Epithelial cell of proximal tubule (primary cell): ENCODE results near the gene MAB21L2. TPM values are rescaled to one million over a fixed set of nuclear protein-coding genes. Genes with fewer than 3 reads are reported as not detected.

Experiments used
- DNase-seq: peaks from one replicate; pipeline ENCODE4 v3.0.0-alpha.2; 2011; ENCODE audit warnings: low read depth
- H3K4me3 ChIP-seq: 2 replicates; pipeline ENCODE4 v1.5.1; 2011; ENCODE audit warnings: low read depth, mild to moderate bottlenecking, low read length
- total RNA-seq: library from RNA; depleted of rRNA; stranded (reverse); fragments of >200 nt; gene quantifications from 2 replicates; pipeline ENCODE4 v1.2.3, GENCODE V29; 2015
- TF ChIP-seq, protein P1 (sequence below): conservative IDR thresholded peaks from 2 replicates; pipeline ENCODE4 v1.5.1; 2012; ENCODE audit warnings: low read depth, mild to moderate bottlenecking, low read length

MAB21L2 gene
- total RNA-seq, 1 donor from 2014 or later, result 0.17 TPM

DNA sequence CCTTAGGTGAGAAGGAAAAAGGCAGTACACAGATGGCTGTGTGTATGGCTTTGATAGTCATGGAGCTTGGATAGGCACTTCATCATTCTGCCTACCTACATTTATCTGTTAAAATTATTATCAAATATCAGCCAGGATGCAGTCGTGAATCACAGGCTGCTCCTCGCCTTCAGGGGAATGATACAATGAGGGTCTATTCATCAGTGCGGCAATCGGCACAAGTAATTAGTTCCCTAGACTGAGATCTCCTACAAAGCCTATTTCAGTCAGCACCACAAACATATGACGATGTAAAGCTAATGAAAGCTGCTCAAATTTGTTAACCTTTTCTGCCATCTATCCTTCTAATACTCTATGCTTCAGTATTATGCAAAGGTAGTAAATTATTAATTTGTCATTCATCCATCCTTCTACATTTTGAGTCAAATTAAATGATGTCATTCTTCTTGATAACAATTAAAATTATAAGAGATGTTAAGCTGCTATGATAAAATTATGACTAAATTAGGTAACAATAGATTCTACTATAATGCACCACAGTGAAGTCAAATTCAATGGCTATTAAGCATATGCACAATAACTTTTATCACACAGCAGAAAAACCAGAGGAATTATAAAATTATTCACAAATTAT lies 19.0 kb downstream of the MAB21L2 start:
- TF ChIP-seq, protein P1, sequence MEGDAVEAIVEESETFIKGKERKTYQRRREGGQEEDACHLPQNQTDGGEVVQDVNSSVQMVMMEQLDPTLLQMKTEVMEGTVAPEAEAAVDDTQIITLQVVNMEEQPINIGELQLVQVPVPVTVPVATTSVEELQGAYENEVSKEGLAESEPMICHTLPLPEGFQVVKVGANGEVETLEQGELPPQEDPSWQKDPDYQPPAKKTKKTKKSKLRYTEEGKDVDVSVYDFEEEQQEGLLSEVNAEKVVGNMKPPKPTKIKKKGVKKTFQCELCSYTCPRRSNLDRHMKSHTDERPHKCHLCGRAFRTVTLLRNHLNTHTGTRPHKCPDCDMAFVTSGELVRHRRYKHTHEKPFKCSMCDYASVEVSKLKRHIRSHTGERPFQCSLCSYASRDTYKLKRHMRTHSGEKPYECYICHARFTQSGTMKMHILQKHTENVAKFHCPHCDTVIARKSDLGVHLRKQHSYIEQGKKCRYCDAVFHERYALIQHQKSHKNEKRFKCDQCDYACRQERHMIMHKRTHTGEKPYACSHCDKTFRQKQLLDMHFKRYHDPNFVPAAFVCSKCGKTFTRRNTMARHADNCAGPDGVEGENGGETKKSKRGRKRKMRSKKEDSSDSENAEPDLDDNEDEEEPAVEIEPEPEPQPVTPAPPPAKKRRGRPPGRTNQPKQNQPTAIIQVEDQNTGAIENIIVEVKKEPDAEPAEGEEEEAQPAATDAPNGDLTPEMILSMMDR, result no peak
- no peak for DNase-seq
- H3K4me3 ChIP-seq, result no peak overlapping the region

DNA sequence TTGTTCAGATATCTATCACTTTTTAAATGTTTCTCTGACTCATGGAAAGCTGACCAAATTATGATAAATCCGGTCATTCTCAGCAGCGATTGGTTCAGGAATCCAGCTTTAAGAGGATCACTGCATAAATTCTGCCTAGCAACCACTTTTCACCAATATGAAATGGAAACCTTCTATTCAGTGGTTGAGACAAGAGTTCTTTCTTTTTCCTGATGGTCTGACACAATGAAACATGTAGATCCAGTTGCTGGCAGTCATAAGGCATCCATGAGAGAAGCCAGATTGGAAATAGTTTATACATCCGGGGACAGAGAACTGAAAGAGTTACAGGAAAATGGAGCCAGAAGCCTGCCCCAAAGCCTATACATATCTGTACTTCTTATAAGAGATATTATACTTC lies 27.2 kb downstream of the MAB21L2 start:
- no peak for DNase-seq
- H3K4me3 ChIP-seq, result no peak overlapping the region
- TF ChIP-seq, protein P1, result no peak

DNA sequence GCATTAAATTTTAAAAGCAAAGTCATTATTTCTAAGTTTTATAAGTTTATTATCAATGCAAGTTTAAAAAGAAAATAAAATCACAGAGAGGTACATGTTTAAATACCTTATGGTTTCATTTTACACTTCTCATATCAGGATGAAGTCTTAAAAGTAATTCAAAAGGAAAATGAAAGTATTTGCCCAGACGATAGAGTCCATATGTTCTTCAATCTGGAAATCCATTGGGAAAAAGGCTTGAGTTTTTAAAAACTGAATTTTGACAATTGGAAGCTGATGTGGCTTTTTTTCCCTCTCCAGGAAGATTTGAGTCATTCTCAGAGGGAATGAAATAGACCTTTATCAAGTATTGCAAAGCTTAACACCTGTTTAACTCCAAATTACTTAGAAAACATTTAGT lies 37.1 kb downstream of the MAB21L2 start:
- DNase-seq, result no peak
- TF ChIP-seq, protein P1, result no peak
- no peak overlapping the region for H3K4me3 ChIP-seq

DNA sequence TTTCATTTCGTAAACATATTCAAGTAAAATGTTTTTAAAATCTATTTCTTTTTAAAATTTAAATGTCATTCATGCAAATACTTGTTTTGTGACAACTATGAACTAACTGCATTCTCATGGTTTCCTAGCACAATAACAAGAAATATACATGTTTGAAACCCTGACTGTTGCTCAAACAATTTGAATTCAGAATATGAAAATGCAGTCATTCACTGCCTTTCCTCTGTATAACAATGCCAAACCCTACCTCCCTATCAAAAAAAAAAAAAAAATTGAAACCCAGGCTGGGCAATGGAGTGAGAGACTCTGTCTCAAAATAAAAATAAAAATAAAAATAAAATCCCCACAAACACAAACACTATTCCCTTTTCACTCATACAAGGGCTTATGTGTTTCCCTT lies 42.1 kb downstream of the MAB21L2 start:
- no peak for DNase-seq
- no peak overlapping the region for H3K4me3 ChIP-seq

DNA sequence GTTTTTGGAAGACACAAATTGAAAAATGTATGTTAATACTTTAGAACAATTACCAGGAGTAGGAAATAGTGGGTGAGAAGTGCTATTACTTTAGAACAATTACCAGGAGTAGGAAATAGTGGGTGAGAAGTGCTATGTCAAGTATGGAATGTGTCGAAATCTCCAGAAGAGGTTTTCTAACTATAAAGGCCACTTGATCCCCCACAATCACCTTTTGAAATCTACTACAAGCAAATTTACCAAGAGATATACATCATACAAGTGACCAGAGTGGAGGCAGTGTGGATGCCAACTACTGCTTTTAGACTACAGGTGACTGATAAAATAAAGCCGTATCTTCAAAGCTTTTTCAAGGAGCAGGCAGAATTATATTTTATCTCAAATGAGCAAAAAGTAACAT lies 43.1 kb downstream of the MAB21L2 start:
- TF ChIP-seq, protein P1, result no peak

More for the DNA sequence above, 42.1 kb downstream of the MAB21L2 start:
- TF ChIP-seq, protein P1, result no peak

DNA sequence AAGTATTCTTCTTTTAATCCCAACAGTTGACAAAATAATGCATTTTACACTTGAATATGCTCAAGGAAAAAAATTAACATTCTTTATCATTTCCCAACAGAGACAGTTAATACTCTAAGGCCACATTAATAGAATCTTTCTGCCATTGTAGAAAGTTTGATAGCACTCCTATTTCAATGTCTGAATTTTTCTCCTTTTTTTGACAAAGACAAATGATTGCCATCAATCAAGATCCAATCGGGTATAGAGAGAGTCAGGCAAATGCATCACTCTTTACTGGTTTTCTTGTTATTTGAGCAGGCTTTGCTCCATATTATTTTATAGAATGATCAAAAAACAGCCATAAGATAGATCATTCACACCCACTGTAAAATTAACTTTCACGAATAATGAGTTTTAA lies 46.1 kb downstream of the MAB21L2 start:
- TF ChIP-seq, protein P1, result no peak
- DNase-seq, result no peak
- H3K4me3 ChIP-seq, result no peak overlapping the region

More for the DNA sequence above, 43.1 kb downstream of the MAB21L2 start:
- H3K4me3 ChIP-seq, result no peak overlapping the region
- no peak for DNase-seq

DNA sequence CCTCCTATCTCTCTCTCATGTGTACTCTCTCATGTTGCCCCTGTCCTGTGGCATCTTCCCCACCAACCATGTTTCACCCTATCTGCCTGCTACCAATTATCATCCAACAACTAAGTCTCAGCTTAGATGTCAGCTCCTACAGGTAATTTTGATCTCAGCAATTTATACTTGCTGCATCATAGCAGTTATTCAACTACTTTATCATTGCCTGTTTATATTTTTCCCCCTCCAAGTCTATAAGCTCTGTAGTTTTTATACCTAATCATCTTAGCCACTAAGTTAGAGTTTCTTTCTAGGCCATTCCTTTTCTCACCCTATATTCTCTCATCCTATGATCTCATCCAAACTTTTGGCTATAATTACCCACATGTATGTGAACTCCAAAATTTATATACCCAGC lies 50.7 kb downstream of the MAB21L2 start:
- H3K4me3 ChIP-seq, result no peak overlapping the region
- TF ChIP-seq, protein P1, result no peak
- DNase-seq, result no peak
